Endothelial cell (in vitro differentiated cells): ENCODE data around the gene UBE2E2. TPM values are rescaled to one million over a fixed set of nuclear protein-coding genes. Genes with fewer than 3 reads are reported as not detected.

Experiments
- DNase-seq: peaks from one replicate; pipeline ENCODE4 v3.0.0; 2021; ENCODE audit warnings: low spot score
- H3K27ac Mint-ChIP-seq: one replicate; pipeline ENCODE4 v1.8.0; 2021; ENCODE audit warnings: mixed read lengths, inconsistent platforms; ENCODE audit not compliant: unreplicated experiment
- H3K27me3 Mint-ChIP-seq: one replicate; pipeline ENCODE4 v1.8.0; 2021; ENCODE audit warnings: mild to moderate bottlenecking, moderate library complexity, mixed read lengths, inconsistent platforms; ENCODE audit not compliant: unreplicated experiment
- H3K36me3 Mint-ChIP-seq: one replicate; pipeline ENCODE4 v1.8.0; 2021; ENCODE audit warnings: mild to moderate bottlenecking, low read depth, mixed read lengths, inconsistent platforms; ENCODE audit not compliant: unreplicated experiment
- H3K4me1 Mint-ChIP-seq: one replicate; pipeline ENCODE4 v1.8.0; 2021; ENCODE audit warnings: mild to moderate bottlenecking, mixed read lengths, inconsistent platforms; ENCODE audit not compliant: unreplicated experiment
- H3K4me3 Mint-ChIP-seq: one replicate; pipeline ENCODE4 v1.8.0; 2021; ENCODE audit warnings: mild to moderate bottlenecking, mixed read lengths, inconsistent platforms; ENCODE audit not compliant: unreplicated experiment
- H3K9me3 Mint-ChIP-seq: one replicate; pipeline ENCODE4 v1.8.0; 2021; ENCODE audit warnings: mixed read lengths, inconsistent platforms; ENCODE audit not compliant: unreplicated experiment
- CTCF ChIP-seq: fragments of 200-600 bp; sonication (generic); IDR thresholded peaks from one replicate; pipeline ENCODE4 v1.5.0; 2021; ENCODE audit warnings: antibody characterized with exemption; ENCODE audit not compliant: unreplicated experiment
- total RNA-seq: library from RNA; stranded (reverse); fragmentation: NEBNext Ultra II Directional; extraction: Animal tissue kit (Norgen Biotek cat#: 25700); gene quantifications from one replicate; pipeline ENCODE4 v1.2.1, GENCODE V29; 2021; ENCODE audit not compliant: unreplicated experiment

The UBE2E2 gene
- total RNA-seq, 1 donor from 2014 or later: 46.9 TPM

- no peak for DNase-seq
- no peaks in the 10 kb centered on the region for H3K9me3 Mint-ChIP-seq
- no peak for TF ChIP-seq CTCF
- no peak overlapping the region for H3K4me3 Mint-ChIP-seq
- H3K27me3 Mint-ChIP-seq: no peaks in the 10 kb centered on the region
- H3K4me1 Mint-ChIP-seq: peaks cover 6% of the 10 kb centered on the region
- H3K36me3 Mint-ChIP-seq: no peaks in the 10 kb centered on the region
- no peak overlapping the region for H3K27ac Mint-ChIP-seq
Observed at GRCh38 chr3:23240171-23240785, 37.2 kb downstream of the UBE2E2 start.

- H3K4me1 Mint-ChIP-seq: peaks cover 6% of the 10 kb centered on the region
- H3K27ac Mint-ChIP-seq: no peak overlapping the region
- no peak overlapping the region for H3K4me3 Mint-ChIP-seq
- H3K27me3 Mint-ChIP-seq: no peaks in the 10 kb centered on the region
- no peak for TF ChIP-seq CTCF
- no peak for DNase-seq
- no peaks in the 10 kb centered on the region for H3K36me3 Mint-ChIP-seq
- no peaks in the 10 kb centered on the region for H3K9me3 Mint-ChIP-seq
Observed at GRCh38 chr3:23241256-23241655, 38.1 kb downstream of the UBE2E2 start.

GRCh38 chr3:23242106-23242505 lies 39.0 kb downstream of the UBE2E2 start:
- TF ChIP-seq CTCF: no peak
- Mint-ChIP-seq H3K36me3 (no peaks in the 10 kb centered on the region), H3K27ac (no peak overlapping the region), H3K9me3 (no peaks in the 10 kb centered on the region), H3K27me3 (no peaks in the 10 kb centered on the region), H3K4me3 (no peak overlapping the region), H3K4me1 (no peaks in the 10 kb centered on the region)
- no peak for DNase-seq

- Mint-ChIP-seq H3K27me3 (no peaks in the 10 kb centered on the region), H3K9me3 (no peaks in the 10 kb centered on the region), H3K4me3 (no peak overlapping the region), H3K4me1 (no peaks in the 10 kb centered on the region), H3K27ac (no peak overlapping the region), H3K36me3 (no peaks in the 10 kb centered on the region)
- DNase-seq: no peak
- no peak for TF ChIP-seq CTCF
Observed at GRCh38 chr3:23244324-23245041, 41.4 kb downstream of the UBE2E2 start.

GRCh38 chr3:23246651-23247050 lies 43.5 kb downstream of the UBE2E2 start:
- TF ChIP-seq CTCF: no peak
- Mint-ChIP-seq H3K4me1 (no peaks in the 10 kb centered on the region), H3K36me3 (no peaks in the 10 kb centered on the region), H3K9me3 (no peaks in the 10 kb centered on the region), H3K27me3 (no peaks in the 10 kb centered on the region), H3K27ac (no peak overlapping the region), H3K4me3 (no peak overlapping the region)
- DNase-seq: no peak
